H9 (cell line): ENCODE data around the gene LYSMD3. TPM values are rescaled to one million over a fixed set of nuclear protein-coding genes. Genes with fewer than 3 reads are reported as not detected.

ENCODE experiments used
- DNase-seq: peaks from one replicate; pipeline ENCODE4 v3.0.0-alpha.2; 2017
- H2AFZ ChIP-seq: one replicate; pipeline ENCODE4 v1.6.1; 2013; ENCODE audit warnings: mild to moderate bottlenecking, low read length, control low read depth, moderate library complexity
- H2AK5ac ChIP-seq: 2 replicates; pipeline ENCODE4 v1.6.1; 2013; ENCODE audit warnings: low read length, control low read depth, mixed read lengths; ENCODE audit not compliant: insufficient read length
- H2BK120ac ChIP-seq: one replicate; pipeline ENCODE4 v1.6.1; 2013; ENCODE audit warnings: low read depth, mild to moderate bottlenecking, low read length, control low read depth, inconsistent platforms; ENCODE audit not compliant: poor library complexity, severe bottlenecking
- H2BK12ac ChIP-seq: 2 replicates; pipeline ENCODE4 v1.6.1; 2013; ENCODE audit warnings: low read length, control low read depth, mixed read lengths, low read depth; ENCODE audit not compliant: insufficient read length
- H2BK15ac ChIP-seq: 2 replicates; pipeline ENCODE4 v1.6.1; 2013; ENCODE audit warnings: low read depth, low read length, control low read depth
- H2BK20ac ChIP-seq: one replicate; pipeline ENCODE4 v1.6.1; 2013; ENCODE audit warnings: low read depth, mild to moderate bottlenecking, low read length, control low read depth, inconsistent platforms; ENCODE audit not compliant: poor library complexity, severe bottlenecking
- H2BK5ac ChIP-seq: 2 replicates; pipeline ENCODE4 v1.6.1; 2013; ENCODE audit warnings: low read length, control low read depth, mixed read lengths; ENCODE audit not compliant: insufficient read length
- H3K14ac ChIP-seq: 2 replicates; pipeline ENCODE4 v1.6.1; 2013; ENCODE audit warnings: low read length, control low read depth; ENCODE audit not compliant: insufficient read depth
- H3K18ac ChIP-seq: 2 replicates; pipeline ENCODE4 v1.6.1; 2013; ENCODE audit warnings: low read depth, mild to moderate bottlenecking, mixed read lengths, low read length, control low read depth; ENCODE audit not compliant: insufficient read length
- H3K23ac ChIP-seq: 2 replicates; pipeline ENCODE4 v1.6.1; 2013; ENCODE audit warnings: low read length, control low read depth, mixed read lengths, low read depth; ENCODE audit not compliant: insufficient read length
- H3K23me2 ChIP-seq: 2 replicates; pipeline ENCODE4 v1.6.1; 2013; ENCODE audit warnings: low read depth, mild to moderate bottlenecking, mixed read lengths, low read length, control low read depth; ENCODE audit not compliant: insufficient read length, poor library complexity, severe bottlenecking
- H3K27ac ChIP-seq: 2 replicates; pipeline ENCODE4 v1.5.1; 2013; ENCODE audit warnings: low read length, control low read depth, mixed read lengths, low read depth; ENCODE audit not compliant: insufficient read length
- H3K27me3 ChIP-seq: 2 replicates; pipeline ENCODE4 v1.6.1; 2013; ENCODE audit warnings: low read length, control low read depth, inconsistent platforms; ENCODE audit not compliant: insufficient read depth
- H3K4ac ChIP-seq: 2 replicates; pipeline ENCODE4 v1.6.1; 2013; ENCODE audit warnings: low read depth, mild to moderate bottlenecking, control low read depth, inconsistent platforms, low read length, moderate library complexity
- H3K4me1 ChIP-seq: 2 replicates; pipeline ENCODE4 v1.6.1; 2013; ENCODE audit warnings: low read length, control low read depth, inconsistent platforms; ENCODE audit not compliant: insufficient read depth
- H3K4me2 ChIP-seq: 2 replicates; pipeline ENCODE4 v1.6.1; 2013; ENCODE audit warnings: low read length, control low read depth, mixed read lengths; ENCODE audit not compliant: insufficient read length, insufficient read depth
- H3K56ac ChIP-seq: 2 replicates; pipeline ENCODE4 v1.6.1; 2013; ENCODE audit warnings: low read depth, mild to moderate bottlenecking, mixed read lengths, low read length, control low read depth; ENCODE audit not compliant: insufficient read length
- H3K79me1 ChIP-seq: 2 replicates; pipeline ENCODE4 v1.6.1; 2013; ENCODE audit warnings: low read depth, mild to moderate bottlenecking, moderate library complexity, low read length, control low read depth, inconsistent platforms; ENCODE audit not compliant: insufficient read depth, poor library complexity, severe bottlenecking
- H3K79me2 ChIP-seq: 2 replicates; pipeline ENCODE4 v1.6.1; 2013; ENCODE audit warnings: low read length, control low read depth, inconsistent platforms; ENCODE audit not compliant: insufficient read depth
- H3K9ac ChIP-seq: 2 replicates; pipeline ENCODE4 v1.6.1; 2013; ENCODE audit warnings: low read length, control low read depth, mixed read lengths; ENCODE audit not compliant: insufficient read length; ENCODE audit errors: extremely low read depth
- H3K9me3 ChIP-seq: one replicate; pipeline ENCODE4 v1.6.1; 2013; ENCODE audit warnings: low read depth, low read length, inconsistent platforms; ENCODE audit not compliant: control insufficient read depth
- H3T11ph ChIP-seq: one replicate; pipeline ENCODE4 v1.6.1; 2013; ENCODE audit warnings: mild to moderate bottlenecking, low read length, control low read depth, inconsistent platforms
- H4K20me1 ChIP-seq: one replicate; pipeline ENCODE4 v1.6.1; 2013; ENCODE audit not compliant: control insufficient read depth, insufficient read length, insufficient read depth
- H4K5ac ChIP-seq: 2 replicates; pipeline ENCODE4 v1.6.1; 2013; ENCODE audit warnings: low read depth, mild to moderate bottlenecking, mixed read lengths, low read length, control low read depth; ENCODE audit not compliant: insufficient read length
- H4K8ac ChIP-seq: replicated peaks from 2 replicates; pipeline ENCODE4 v1.6.1; 2013; ENCODE audit warnings: low read length, control low read depth, mixed read lengths, low read depth; ENCODE audit not compliant: insufficient read length
- H4K91ac ChIP-seq: 2 replicates; pipeline ENCODE4 v1.6.1; 2013; ENCODE audit warnings: low read depth, mild to moderate bottlenecking, moderate library complexity, mixed read lengths, low read length, control low read depth; ENCODE audit not compliant: insufficient read length
- H3K27ac Mint-ChIP-seq, 3 experiments: 2 replicates in 2 of 3; 3 replicates in 1 of 3; pipeline ENCODE4 v1.8.0; 2020 to 2021; ENCODE audit warnings: mixed read lengths in 3 of 3, mild to moderate bottlenecking in 1 of 3, moderate library complexity in 1 of 3
- H3K27me3 Mint-ChIP-seq: 2 replicates; pipeline ENCODE4 v1.8.0; 2021; ENCODE audit warnings: low read depth, mild to moderate bottlenecking, moderate library complexity, mixed read lengths
- H3K36me3 Mint-ChIP-seq, 3 experiments: 2 replicates in 2 of 3; 3 replicates in 1 of 3; pipeline ENCODE4 v1.8.0; 2020 to 2021; ENCODE audit warnings: low read depth in 3 of 3, mixed read lengths in 3 of 3; ENCODE audit not compliant: insufficient read depth in 1 of 3
- H3K4me1 Mint-ChIP-seq, 2 experiments: 2 replicates each; pipeline ENCODE4 v1.8.0; 2020; ENCODE audit warnings: mixed read lengths in 2 of 2
- H3K4me3 Mint-ChIP-seq, 2 experiments: 2 replicates in 1 of 2; 3 replicates in 1 of 2; pipeline ENCODE4 v1.8.0; 2020 to 2021; ENCODE audit warnings: mild to moderate bottlenecking in 2 of 2, mixed read lengths in 2 of 2, moderate library complexity in 1 of 2
- H3K9me3 Mint-ChIP-seq, 2 experiments: 2 replicates in 1 of 2; 3 replicates in 1 of 2; pipeline ENCODE4 v1.8.0; 2020; ENCODE audit warnings: mild to moderate bottlenecking in 2 of 2, mixed read lengths in 2 of 2, moderate library complexity in 1 of 2
- WGBS: extraction: QIAGEN DNeasy Blood & Tissue Kit; methylation state at CpG from one replicate; pipeline ENCODE4 v1.1.7; 2013; ENCODE audit warnings: missing lambda C conversion rate, low lambda C conversion rate, mixed read lengths; ENCODE audit not compliant: insufficient read length; ENCODE audit errors: extremely low coverage; 5-methylcytosine and 5-hydroxymethylcytosine counted together
- total RNA-seq: library from RNA; stranded (reverse); gene quantifications from 2 replicates; pipeline ENCODE4 v1.2.1, GENCODE V29; 2021
- TF ChIP-seq, protein P1 (sequence below): fragments of 200-600 bp; sonication (generic); conservative IDR thresholded peaks from 3 replicates; pipeline ENCODE4 v1.8.0; 2021; ENCODE audit warnings: antibody characterized with exemption, mild to moderate bottlenecking

The LYSMD3 gene
- total RNA-seq, 1 experiment from 2014 or later = 14.0 TPM

- Histone ChIP-seq H2AK5ac (no peak overlapping the region), H4K91ac (no peak overlapping the region), H3K9me3 (no peaks in the 10 kb centered on the region), H3K9ac (no peak overlapping the region), H4K5ac (no peak overlapping the region), H3K79me1 (no peaks in the 10 kb centered on the region), H3K27ac (no peak overlapping the region), H2AFZ (no peak overlapping the region), H4K8ac (no peak overlapping the region), H3K4me1 (no peaks in the 10 kb centered on the region), H4K20me1 (no peaks in the 10 kb centered on the region), H3T11ph (no peak overlapping the region), H3K4me2 (no peak overlapping the region), H3K23me2 (no peaks in the 10 kb centered on the region), H2BK20ac (no peak overlapping the region), H3K4ac (no peak overlapping the region), H3K27me3 (no peaks in the 10 kb centered on the region), H3K23ac (no peak overlapping the region), H2BK120ac (no peak overlapping the region), H2BK15ac (no peak overlapping the region), H2BK12ac (no peak overlapping the region), H3K79me2 (no peaks in the 10 kb centered on the region), H3K14ac (no peak overlapping the region), H3K18ac (no peak overlapping the region), H2BK5ac (no peak overlapping the region), H3K56ac (no peak overlapping the region)
- H3K4me1 Mint-ChIP-seq = no peaks in the 10 kb centered on the region
- no CpG with 5 or more reads among the region's 3 CpGs for WGBS
- peaks cover 11 to 38% (median 20%) of the 10 kb centered on the region in 3 experiments; a peak in 6 of 7 replicates for H3K36me3 Mint-ChIP-seq
- H3K27me3 Mint-ChIP-seq = no peaks in the 10 kb centered on the region
- H3K9me3 Mint-ChIP-seq = no peaks in the 10 kb centered on the region
- H3K27ac Mint-ChIP-seq = peak overlapping the region in 2 of 3 experiments; percentile 78 to 92; a peak in 4 of 7 replicates
- no peak overlapping the region for H3K4me3 Mint-ChIP-seq
- DNase-seq = no peak
- TF ChIP-seq, protein P1, sequence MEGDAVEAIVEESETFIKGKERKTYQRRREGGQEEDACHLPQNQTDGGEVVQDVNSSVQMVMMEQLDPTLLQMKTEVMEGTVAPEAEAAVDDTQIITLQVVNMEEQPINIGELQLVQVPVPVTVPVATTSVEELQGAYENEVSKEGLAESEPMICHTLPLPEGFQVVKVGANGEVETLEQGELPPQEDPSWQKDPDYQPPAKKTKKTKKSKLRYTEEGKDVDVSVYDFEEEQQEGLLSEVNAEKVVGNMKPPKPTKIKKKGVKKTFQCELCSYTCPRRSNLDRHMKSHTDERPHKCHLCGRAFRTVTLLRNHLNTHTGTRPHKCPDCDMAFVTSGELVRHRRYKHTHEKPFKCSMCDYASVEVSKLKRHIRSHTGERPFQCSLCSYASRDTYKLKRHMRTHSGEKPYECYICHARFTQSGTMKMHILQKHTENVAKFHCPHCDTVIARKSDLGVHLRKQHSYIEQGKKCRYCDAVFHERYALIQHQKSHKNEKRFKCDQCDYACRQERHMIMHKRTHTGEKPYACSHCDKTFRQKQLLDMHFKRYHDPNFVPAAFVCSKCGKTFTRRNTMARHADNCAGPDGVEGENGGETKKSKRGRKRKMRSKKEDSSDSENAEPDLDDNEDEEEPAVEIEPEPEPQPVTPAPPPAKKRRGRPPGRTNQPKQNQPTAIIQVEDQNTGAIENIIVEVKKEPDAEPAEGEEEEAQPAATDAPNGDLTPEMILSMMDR = no peak
Observed at GRCh38 chr5:90514520-90514919, 14.9 kb downstream of the LYSMD3 start.
